Effector memory CD4-positive, alpha-beta T cell (primary cell): ENCODE measurements around the gene MIEF1.

Source experiments
- DNase-seq, 3 donors: peaks; one replicate each; pipeline ENCODE4 v3.0.0-alpha.2; 2020
- H3K27ac ChIP-seq: 2 replicates; pipeline ENCODE4 v1.7.0; 2013; ENCODE audit warnings: mild to moderate bottlenecking, low read length, moderate library complexity; ENCODE audit not compliant: insufficient read depth, poor library complexity, severe bottlenecking
- H3K27me3 ChIP-seq: replicated peaks from 2 replicates; pipeline ENCODE4 v1.7.0; 2013; ENCODE audit warnings: mild to moderate bottlenecking, low read length; ENCODE audit not compliant: insufficient read depth, control insufficient read depth, poor library complexity, severe bottlenecking
- H3K36me3 ChIP-seq: 2 replicates; pipeline ENCODE4 v1.7.0; 2013; ENCODE audit warnings: mild to moderate bottlenecking, low read length, moderate library complexity; ENCODE audit not compliant: control insufficient read depth, insufficient read depth
- H3K4me1 ChIP-seq: 2 replicates; pipeline ENCODE4 v1.7.0; 2013; ENCODE audit warnings: low read length, mild to moderate bottlenecking; ENCODE audit not compliant: control insufficient read depth, insufficient read depth, poor library complexity, severe bottlenecking
- H3K4me3 ChIP-seq: 2 replicates; pipeline ENCODE4 v1.7.0; 2013; ENCODE audit warnings: low read length, low read depth, mild to moderate bottlenecking; ENCODE audit not compliant: insufficient read depth, poor library complexity, severe bottlenecking
- H3K9me3 ChIP-seq: 2 replicates; pipeline ENCODE4 v1.7.0; 2013; ENCODE audit warnings: mild to moderate bottlenecking, low read length, moderate library complexity; ENCODE audit not compliant: control insufficient read depth

The MIEF1 gene

DNA sequence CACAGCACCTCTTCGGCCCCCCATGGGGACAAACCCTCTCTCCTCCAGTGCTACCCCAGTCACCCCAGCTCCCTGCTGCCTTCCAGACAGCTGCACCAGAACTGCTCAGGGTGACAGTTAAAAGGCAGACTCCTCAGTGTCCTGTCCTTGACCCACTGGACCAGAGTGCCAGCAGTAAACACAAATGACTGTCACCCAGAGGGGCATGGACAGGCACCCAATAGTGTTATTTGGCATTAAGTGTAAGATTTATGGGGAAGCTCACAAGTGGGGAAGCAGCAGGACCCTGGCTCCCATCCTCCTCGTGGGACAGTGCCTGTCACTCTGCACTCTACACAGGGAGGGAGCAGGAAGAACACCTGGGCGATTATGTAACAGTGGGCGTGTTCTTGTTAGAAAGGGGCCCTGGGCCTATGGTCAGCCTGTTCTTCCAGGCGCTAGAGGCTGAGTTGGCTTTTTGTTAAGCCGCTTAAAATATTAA is 25.4 kb downstream of the MIEF1 start:
- H3K36me3 ChIP-seq = peaks cover 44% of the 10 kb centered on the region
- H3K4me3 ChIP-seq = no peak overlapping the region
- peaks cover 77% of the 10 kb centered on the region for H3K4me1 ChIP-seq
- no peaks in the 10 kb centered on the region for H3K27me3 ChIP-seq
- no peaks in the 10 kb centered on the region for H3K9me3 ChIP-seq
- no peak for DNase-seq
- peak overlapping the region; percentile 51 for H3K27ac ChIP-seq

DNA sequence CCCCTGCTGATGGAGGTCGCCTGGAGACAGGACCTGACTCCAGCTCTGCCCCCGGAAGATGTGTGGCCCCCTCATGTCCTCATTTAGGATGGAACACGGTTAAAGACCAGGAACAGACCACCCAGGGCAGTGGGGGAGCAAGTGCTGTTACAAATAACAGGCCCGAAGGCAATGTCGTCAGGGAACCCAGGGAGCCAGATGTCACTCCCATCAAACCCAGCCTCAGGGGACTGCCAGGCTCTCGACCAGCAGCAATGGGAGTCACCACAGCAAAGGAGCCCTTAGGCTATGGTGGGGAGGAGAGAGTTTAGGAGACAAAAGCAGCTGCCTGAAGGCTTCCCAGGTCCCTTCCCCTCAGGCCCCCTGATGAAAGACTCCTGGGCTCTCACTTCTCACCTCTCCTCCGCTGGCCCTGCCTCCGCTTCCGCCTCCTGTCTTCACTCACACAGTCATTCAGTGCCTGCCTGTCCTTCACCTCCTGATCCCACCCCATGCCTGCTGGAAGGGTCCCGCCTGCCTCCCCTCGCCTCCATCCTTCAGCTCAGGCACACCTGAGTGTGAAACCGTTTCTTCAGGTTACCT is 26.1 kb downstream of the MIEF1 start:
- no peaks in the 10 kb centered on the region for H3K27me3 ChIP-seq
- H3K9me3 ChIP-seq = no peaks in the 10 kb centered on the region
- peak overlapping the region; percentile 51 for H3K27ac ChIP-seq
- DNase-seq = no peak
- no peak overlapping the region for H3K4me3 ChIP-seq
- H3K36me3 ChIP-seq = peaks cover 39% of the 10 kb centered on the region
- H3K4me1 ChIP-seq = peaks cover 70% of the 10 kb centered on the region

DNA sequence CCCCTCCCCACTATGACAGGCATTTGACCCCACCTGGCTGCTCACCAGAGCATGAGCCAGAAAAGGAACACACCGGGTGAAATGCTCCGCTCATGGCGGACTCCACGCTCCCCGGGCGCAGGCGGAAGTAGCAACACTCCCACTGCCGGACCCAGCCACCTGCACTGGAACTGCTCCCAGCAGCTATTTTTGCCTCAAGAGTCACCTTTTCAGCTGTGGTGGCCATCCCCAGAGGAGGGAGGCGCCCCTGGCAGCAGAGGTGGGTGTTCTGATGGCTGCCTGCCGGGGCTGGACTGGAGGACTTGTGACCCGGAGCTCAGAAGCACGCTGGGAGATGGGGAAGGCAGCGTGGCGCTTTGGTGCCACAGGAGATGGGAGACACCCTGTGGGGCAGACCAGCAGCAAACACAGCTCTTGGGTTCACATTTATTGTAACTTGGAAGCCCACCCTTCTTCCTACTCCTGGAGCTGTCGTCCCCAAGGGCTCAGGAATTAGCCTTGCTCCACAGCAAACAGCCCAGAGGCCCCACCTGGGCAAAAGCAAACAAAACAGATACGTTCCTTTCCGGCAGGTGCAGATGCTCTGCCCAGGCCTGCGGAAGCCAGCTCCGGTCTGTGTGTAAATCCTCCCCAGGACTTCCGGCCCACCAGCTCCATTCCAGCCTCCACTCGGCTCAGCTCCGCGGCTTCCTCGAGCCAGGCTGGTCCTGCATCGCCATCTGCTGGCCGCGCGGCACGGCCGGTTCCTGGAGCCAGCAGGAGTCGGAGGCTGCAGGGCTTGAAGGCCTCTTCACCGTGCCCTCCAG is 26.8 kb downstream of the MIEF1 start:
- H3K27ac ChIP-seq = peak overlapping the region; percentile 47
- H3K9me3 ChIP-seq = no peaks in the 10 kb centered on the region
- no peaks in the 10 kb centered on the region for H3K27me3 ChIP-seq
- H3K4me3 ChIP-seq = peak overlapping the region; percentile 18
- peaks cover 35% of the 10 kb centered on the region for H3K36me3 ChIP-seq
- peaks cover 67% of the 10 kb centered on the region for H3K4me1 ChIP-seq
- peak; percentile 83 to 88 (median 85) for DNase-seq

DNA sequence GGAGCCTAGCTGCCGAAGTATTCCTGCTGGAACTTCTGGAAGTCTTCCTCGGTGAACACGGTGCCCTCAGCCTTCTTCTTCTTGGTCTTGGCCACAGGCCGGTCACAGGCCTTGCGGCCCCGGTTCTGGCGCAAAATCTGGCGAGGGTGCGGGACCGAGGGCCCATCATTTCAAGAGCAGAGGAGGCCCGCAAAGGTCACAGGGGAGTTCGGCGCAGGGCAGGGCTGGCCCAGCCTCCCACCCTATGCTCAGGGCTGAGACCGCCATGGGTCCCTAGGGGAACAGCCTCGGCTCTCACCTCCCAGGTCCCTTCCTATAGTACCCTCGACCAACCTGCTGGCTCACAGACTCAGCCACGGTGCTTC is 27.4 kb downstream of the MIEF1 start:
- no peaks in the 10 kb centered on the region for H3K27me3 ChIP-seq
- no peaks in the 10 kb centered on the region for H3K9me3 ChIP-seq
- peaks cover 30% of the 10 kb centered on the region for H3K36me3 ChIP-seq
- peak overlapping the region; percentile 47 for H3K27ac ChIP-seq
- no peak for DNase-seq
- H3K4me1 ChIP-seq = peaks cover 62% of the 10 kb centered on the region
- no peak overlapping the region for H3K4me3 ChIP-seq

DNA sequence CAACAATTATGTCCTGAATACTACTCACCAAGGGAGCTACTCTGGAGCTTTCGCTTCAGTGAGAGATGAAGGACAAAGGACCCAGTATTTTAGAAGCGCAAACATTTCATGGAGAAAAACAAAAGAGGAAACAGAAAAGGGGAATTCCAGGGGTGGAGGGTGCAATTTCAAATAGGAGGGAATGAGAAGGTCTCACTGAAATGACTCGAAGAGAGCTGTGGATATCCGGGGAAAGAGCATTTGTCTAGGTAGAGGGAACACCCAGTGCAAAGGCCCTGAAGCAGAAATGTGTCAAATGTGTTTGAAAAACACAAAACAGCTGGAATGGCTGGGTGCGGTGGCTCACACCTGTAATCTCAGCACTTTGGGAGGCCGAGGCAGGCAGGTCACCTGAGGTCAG is 28.0 kb downstream of the MIEF1 start:
- Histone ChIP-seq H3K4me1 (peaks cover 59% of the 10 kb centered on the region), H3K27ac (no peak overlapping the region), H3K9me3 (no peaks in the 10 kb centered on the region), H3K4me3 (no peak overlapping the region), H3K27me3 (no peaks in the 10 kb centered on the region), H3K36me3 (peaks cover 23% of the 10 kb centered on the region)
- DNase-seq = no peak

DNA sequence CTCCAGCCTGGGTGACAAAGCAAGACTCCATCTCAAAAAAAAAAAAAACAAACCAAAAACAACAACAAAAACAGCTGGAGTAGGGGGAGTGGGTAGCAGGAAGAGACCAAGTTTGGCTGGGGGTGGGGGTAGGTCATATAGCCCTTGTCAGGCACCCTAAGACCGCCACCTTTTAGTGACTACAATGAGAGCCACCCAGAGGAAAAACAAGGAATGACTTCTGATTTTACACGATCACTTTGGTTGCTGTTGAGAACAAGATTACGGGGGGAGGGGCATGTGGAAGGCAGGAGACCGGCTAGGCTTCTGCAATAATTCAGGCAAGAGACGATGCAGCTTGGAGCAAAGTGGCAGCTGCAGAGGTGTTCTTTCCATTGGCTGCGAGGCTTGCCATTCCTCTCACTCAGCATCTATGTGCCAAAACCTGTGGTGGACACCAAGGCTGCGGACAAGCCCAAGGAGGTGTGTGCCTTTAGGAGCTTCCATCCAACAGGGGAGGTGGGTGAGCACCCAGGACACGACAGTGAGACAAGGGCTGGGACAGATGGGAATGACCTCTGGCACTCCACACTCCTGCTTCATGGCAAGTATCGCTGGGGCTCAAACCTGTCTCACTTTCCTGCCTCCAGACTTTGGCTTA is 28.7 kb downstream of the MIEF1 start:
- DNase-seq = no peak
- H3K9me3 ChIP-seq = no peaks in the 10 kb centered on the region
- peaks cover 59% of the 10 kb centered on the region for H3K4me1 ChIP-seq
- no peak overlapping the region for H3K4me3 ChIP-seq
- peaks cover 19% of the 10 kb centered on the region for H3K36me3 ChIP-seq
- no peak overlapping the region for H3K27ac ChIP-seq
- H3K27me3 ChIP-seq = no peaks in the 10 kb centered on the region

- H3K36me3 ChIP-seq = peaks cover 19% of the 10 kb centered on the region
These were observed 30.4 kb downstream of the MIEF1 start, which contains the start of gene RPS19BP1 for GRCh38 chr22:39532215-39533073. RPS19BP1 (minus strand) TSS chr22:39532748; CDS start chr22:39532738, 10 bp downstream.

DNA sequence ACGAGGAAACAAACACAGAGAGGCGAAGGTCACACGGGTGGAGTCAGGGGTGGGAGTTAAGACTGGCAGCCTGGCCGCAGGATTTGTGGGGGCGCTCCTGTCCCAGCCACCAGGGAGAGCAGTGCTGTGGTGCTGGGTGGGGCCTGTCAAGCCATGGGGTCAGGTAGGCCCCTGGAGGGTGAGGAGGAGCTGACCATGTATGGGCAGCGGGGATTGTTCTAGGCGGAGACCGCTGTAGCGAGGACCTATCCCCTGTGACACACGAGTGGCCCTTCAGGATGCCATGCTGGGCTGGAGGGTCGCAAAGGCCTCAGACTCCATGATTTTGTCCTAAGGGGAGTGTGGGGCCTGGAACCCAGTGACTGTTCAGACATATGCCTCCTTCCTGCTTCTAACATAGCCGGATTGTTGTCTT is 32.0 kb downstream of the MIEF1 start:
- H3K27ac ChIP-seq = no peak overlapping the region
- no peaks in the 10 kb centered on the region for H3K9me3 ChIP-seq
- H3K36me3 ChIP-seq = peaks cover 9% of the 10 kb centered on the region
- DNase-seq = no peak
- no peaks in the 10 kb centered on the region for H3K27me3 ChIP-seq
- peaks cover 34% of the 10 kb centered on the region for H3K4me1 ChIP-seq
- no peak overlapping the region for H3K4me3 ChIP-seq

More at GRCh38 chr22:39532215-39533073, 30.4 kb downstream of the MIEF1 start, which contains the start of gene RPS19BP1:
- Histone ChIP-seq H3K27me3 (no peaks in the 10 kb centered on the region), H3K4me1 (peaks cover 50% of the 10 kb centered on the region), H3K27ac (peak within 1 kb of the TSS; percentile 85), H3K4me3 (peak within 1 kb of the TSS; percentile 83), H3K9me3 (no peaks in the 10 kb centered on the region)
- DNase-seq = peak; percentile 98 to 99 (median 99)

DNA sequence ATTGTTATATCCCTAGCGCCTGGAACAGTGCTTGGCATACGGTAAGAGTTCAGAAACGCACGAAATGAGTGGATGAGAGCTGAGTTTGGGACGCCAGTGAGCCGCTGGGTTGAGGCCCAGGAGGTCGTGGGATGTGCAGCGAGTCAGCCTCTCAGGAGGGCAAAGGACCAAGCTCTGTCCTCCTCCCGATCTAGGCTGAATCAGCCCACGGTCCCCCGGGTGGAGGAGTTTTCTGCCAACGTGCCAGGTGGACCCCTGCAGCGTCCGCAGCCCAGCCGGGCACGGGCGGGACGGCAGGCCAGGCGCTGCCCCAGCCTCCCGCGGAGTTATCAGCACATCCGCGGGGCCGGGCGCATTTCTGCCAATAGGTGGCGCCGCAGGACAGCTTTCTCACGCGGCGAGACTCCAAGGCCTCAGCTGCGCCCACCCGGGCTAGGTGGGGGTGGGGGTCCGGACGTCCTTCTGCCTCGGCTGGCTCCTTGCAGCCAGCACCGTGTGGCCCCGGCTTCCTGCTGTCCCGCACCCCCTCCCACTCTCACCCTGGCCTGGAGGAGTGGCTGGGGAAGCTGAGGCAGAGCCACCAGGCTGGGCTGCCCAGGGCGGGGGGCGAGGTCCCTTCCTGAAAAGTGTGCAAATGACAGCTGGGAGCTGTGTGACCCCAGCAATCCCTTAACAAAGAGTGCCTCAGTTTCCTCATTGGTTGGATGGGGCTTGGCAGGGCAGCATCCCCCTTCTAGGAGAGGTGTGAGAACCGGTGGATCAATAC is 32.7 kb downstream of the MIEF1 start:
- H3K27ac ChIP-seq = no peak overlapping the region
- no peaks in the 10 kb centered on the region for H3K9me3 ChIP-seq
- H3K27me3 ChIP-seq = no peaks in the 10 kb centered on the region
- DNase-seq = peak; percentile 53 to 70 (median 57)
- no peak overlapping the region for H3K4me3 ChIP-seq
- H3K4me1 ChIP-seq = peaks cover 27% of the 10 kb centered on the region
- H3K36me3 ChIP-seq = peaks cover 3% of the 10 kb centered on the region
